CD4-positive, CD25-positive, alpha-beta regulatory T cell (primary cell): ENCODE results near the gene TUBE1. TPM values are rescaled to one million over a fixed set of nuclear protein-coding genes. Genes with fewer than 3 reads are reported as not detected.

Source experiments
- ATAC-seq, 2 donors: fragments of 150-1000 bp; cut with Tn5 transposase; one replicate each; pipeline ENCODE4 v1.10.0; 2021; ENCODE audit warnings: low read depth in 2 of 2, moderate number of reproducible peaks in 2 of 2, moderate library complexity in 1 of 2
- DNase-seq, 3 donors: peaks; one replicate each; pipeline versions ENCODE4 v3.0.0 to v3.0.0-alpha.2; 2012 to 2022; ENCODE audit warnings: mixed read lengths in 1 of 3
- H3K27ac ChIP-seq: one replicate; pipeline ENCODE4 v1.7.0; 2013; ENCODE audit warnings: mild to moderate bottlenecking, low read length; ENCODE audit not compliant: insufficient read depth, poor library complexity, severe bottlenecking
- H3K27me3 ChIP-seq: one replicate; pipeline ENCODE4 v1.7.0; 2013; ENCODE audit warnings: low read length; ENCODE audit not compliant: control insufficient read depth, insufficient read depth
- H3K36me3 ChIP-seq: one replicate; pipeline ENCODE4 v1.7.0; 2013; ENCODE audit warnings: mild to moderate bottlenecking, low read length, moderate library complexity; ENCODE audit not compliant: control insufficient read depth, insufficient read depth
- H3K4me1 ChIP-seq: 2 replicates; pipeline ENCODE4 v1.7.0; 2013; ENCODE audit warnings: mild to moderate bottlenecking, low read length; ENCODE audit not compliant: insufficient read depth, control insufficient read depth, poor library complexity, severe bottlenecking
- H3K4me3 ChIP-seq: one replicate; pipeline ENCODE4 v1.7.0; 2013; ENCODE audit warnings: low read depth, mild to moderate bottlenecking, low read length, moderate library complexity
- H3K9me3 ChIP-seq, 2 experiments: 1 replicate in 1 of 2; 2 replicates in 1 of 2; pipeline ENCODE4 v1.7.0; 2013; ENCODE audit warnings: low read length in 2 of 2, mild to moderate bottlenecking in 1 of 2, moderate library complexity in 1 of 2; ENCODE audit not compliant: control insufficient read depth in 2 of 2
- H3K27ac Mint-ChIP-seq, 3 donors: one replicate each; pipeline ENCODE4 v1.8.0; 2020 to 2022; ENCODE audit warnings: mild to moderate bottlenecking in 3 of 3, mixed read lengths in 3 of 3, moderate library complexity in 2 of 3
- H3K27me3 Mint-ChIP-seq: one replicate; pipeline ENCODE4 v1.8.0; 2022; ENCODE audit warnings: mild to moderate bottlenecking, mixed read lengths
- H3K36me3 Mint-ChIP-seq: one replicate; pipeline ENCODE4 v1.8.0; 2020; ENCODE audit warnings: mixed read lengths
- H3K4me1 Mint-ChIP-seq, 4 donors: one replicate each; pipeline ENCODE4 v1.8.0; 2020 to 2022; ENCODE audit warnings: mixed read lengths in 4 of 4, mild to moderate bottlenecking in 1 of 4
- H3K4me3 Mint-ChIP-seq, 4 donors: one replicate each; pipeline ENCODE4 v1.8.0; 2020 to 2022; ENCODE audit warnings: mild to moderate bottlenecking in 4 of 4, mixed read lengths in 4 of 4, moderate library complexity in 3 of 4
- H3K9me3 Mint-ChIP-seq, 7 donors: one replicate each; pipeline ENCODE4 v1.8.0; 2020 to 2022; ENCODE audit warnings: mixed read lengths in 7 of 7, mild to moderate bottlenecking in 3 of 7, moderate library complexity in 2 of 7
- polyA plus RNA-seq, 4 donors: library from polyadenylated mRNA; unstranded; fragments of 300-500 nt; fragmentation: Illumina TruSeq; gene quantifications; one replicate each; pipeline ENCODE4 v1.2.3, GENCODE V29; 2021
- total RNA-seq: library from RNA; stranded (reverse); gene quantifications from one replicate; pipeline ENCODE4 v1.2.3, GENCODE V29; 2022

TUBE1 gene
- total and polyA plus RNA-seq, 5 donors from 2014 or later, result 11.5 to 21.4 (median 13.1) TPM

DNA sequence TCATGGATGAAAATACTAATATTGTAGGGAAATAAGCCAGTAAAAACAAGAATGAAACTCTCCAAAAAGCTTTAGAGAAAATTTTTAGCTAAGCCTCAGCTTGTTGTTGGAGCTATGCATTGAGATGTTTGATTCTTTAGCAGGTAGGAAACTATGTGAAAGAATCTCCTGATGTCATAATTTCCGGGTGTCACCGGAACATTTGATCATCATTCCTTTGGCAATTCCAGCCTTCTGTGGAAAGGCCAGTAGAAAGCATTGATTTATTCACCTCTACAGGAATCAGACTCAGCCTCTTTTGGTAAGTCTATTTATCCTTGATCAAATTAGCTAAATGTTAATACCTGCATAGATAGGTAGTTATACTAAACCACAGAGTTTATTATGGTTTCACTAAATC, 9.6 kb upstream of the TUBE1 start:
- Mint-ChIP-seq H3K4me3 (no peak overlapping the region), H3K9me3 (peaks cover 0 to 4% (median 0%) of the 10 kb centered on the region in 7 donors), H3K36me3 (peaks cover 9% of the 10 kb centered on the region), H3K4me1 (no peaks in the 10 kb centered on the region), H3K27me3 (peaks cover 42% of the 10 kb centered on the region), H3K27ac (no peak overlapping the region)
- no peak overlapping the region for H3K27ac ChIP-seq
- no peaks in the 10 kb centered on the region for H3K9me3 ChIP-seq
- H3K27me3 ChIP-seq, result peaks cover 18% of the 10 kb centered on the region
- no peak for ATAC-seq
- H3K36me3 ChIP-seq, result no peaks in the 10 kb centered on the region
- no peaks in the 10 kb centered on the region for H3K4me1 ChIP-seq
- H3K4me3 ChIP-seq, result no peak overlapping the region
- no peak for DNase-seq

DNA sequence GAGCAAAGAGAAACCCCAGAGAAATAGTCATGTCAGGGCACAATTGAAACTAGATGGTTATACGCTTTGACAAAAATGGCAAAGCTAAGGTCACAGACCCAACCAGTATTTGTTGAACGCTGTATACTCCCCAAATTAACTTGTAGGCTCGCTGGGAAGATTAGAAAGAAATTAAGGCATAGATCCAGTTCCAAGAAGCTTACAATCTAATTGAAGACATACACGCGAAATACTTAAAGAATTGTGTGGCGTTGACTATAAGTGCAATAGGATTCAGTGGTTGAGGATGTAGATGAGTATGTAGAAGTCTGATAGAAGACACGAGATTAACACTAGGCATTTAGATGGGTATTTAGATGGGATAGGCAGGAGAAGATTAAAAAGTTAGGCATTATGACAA, 634 bp upstream of the TUBE1 start:
- DNase-seq (no peak), ATAC-seq (no peak)
- Mint-ChIP-seq H3K27ac (no peak overlapping the region), H3K4me3 (no peak overlapping the region), H3K36me3 (peaks cover 12% of the 10 kb centered on the region), H3K4me1 (peaks cover 0 to 14% (median 10%) of the 10 kb centered on the region in 4 donors), H3K27me3 (peaks cover 45% of the 10 kb centered on the region), H3K9me3 (no peaks in the 10 kb centered on the region)
- Histone ChIP-seq H3K36me3 (peaks cover 2% of the 10 kb centered on the region), H3K9me3 (no peaks in the 10 kb centered on the region), H3K27ac (peak overlapping the region; percentile 87), H3K4me3 (peak overlapping the region; percentile 97), H3K4me1 (peaks cover 16% of the 10 kb centered on the region), H3K27me3 (peaks cover 36% of the 10 kb centered on the region)

DNA sequence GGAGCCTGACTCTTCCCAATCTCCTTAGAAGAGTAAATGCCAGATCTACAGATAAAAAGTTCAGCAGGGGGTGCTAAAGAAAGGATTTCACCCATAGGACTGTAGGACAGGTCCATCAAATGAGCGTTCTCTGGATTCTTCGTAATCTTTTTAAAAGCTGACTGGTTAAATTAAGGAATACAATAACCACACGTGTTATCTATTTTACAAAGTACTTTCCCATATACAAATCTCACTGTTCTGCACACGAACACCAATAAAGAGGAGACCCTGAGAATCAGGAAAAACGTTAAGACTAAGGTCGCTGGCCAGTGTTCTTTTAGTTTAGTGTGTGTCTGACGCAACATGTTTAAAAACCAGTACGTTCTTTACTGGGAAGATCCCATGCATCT, 542 bp downstream of the TUBE1 start:
- peaks cover 12% of the 10 kb centered on the region for H3K36me3 Mint-ChIP-seq
- Histone ChIP-seq H3K9me3 (no peaks in the 10 kb centered on the region), H3K4me1 (peaks cover 16% of the 10 kb centered on the region), H3K27me3 (peaks cover 27% of the 10 kb centered on the region), H3K27ac (peak overlapping the region; percentile 87), H3K4me3 (peak overlapping the region; percentile 97), H3K36me3 (peaks cover 7% of the 10 kb centered on the region)
- no peak overlapping the region for H3K27ac Mint-ChIP-seq
- no peaks in the 10 kb centered on the region for H3K9me3 Mint-ChIP-seq
- ATAC-seq, result peak; percentile 1
- no peak for DNase-seq
- peaks cover 33% of the 10 kb centered on the region for H3K27me3 Mint-ChIP-seq
- no peak overlapping the region for H3K4me3 Mint-ChIP-seq
- peaks cover 0 to 16% (median 11%) of the 10 kb centered on the region in 4 donors for H3K4me1 Mint-ChIP-seq

DNA sequence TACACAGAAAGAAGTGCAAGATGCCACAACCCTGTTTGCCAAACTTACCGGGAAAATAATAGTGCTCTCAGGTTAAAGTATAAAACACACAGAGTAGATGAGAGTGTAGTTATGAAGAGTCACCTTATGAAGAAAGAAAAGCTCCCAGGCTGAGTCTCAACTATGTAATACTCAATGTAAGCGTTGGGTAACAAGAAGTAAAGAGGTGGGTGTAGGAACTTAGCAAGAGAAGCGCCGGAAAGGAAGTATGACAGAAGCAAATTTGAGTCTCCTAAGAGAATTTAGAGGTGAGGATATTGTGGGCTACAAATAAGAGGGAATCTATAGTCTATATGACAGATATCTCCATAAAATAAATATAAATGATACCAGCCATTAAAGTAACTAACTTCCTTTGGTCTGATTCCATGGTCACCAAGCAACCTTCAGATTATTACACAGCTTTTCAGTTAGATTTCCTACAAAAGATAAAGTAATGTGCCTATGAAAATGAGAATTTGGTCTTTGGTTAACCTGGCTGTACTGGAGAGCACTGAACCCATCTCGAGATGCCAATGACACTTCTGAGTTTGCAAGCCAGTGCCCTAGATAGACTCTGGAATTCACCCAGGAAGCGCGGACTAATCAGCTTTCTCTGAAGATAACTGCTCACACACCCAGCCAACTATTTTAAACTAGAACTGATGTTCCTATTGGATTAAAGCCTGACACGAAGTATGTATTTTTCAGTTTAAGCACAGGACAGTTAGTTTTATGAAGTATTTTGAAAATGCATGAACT, 1.8 kb downstream of the TUBE1 start:
- Mint-ChIP-seq H3K27ac (peak overlapping the region in 2 of 3 donors; percentile 1 to 4), H3K36me3 (peaks cover 16% of the 10 kb centered on the region)
- no peaks in the 10 kb centered on the region for H3K9me3 ChIP-seq

DNA sequence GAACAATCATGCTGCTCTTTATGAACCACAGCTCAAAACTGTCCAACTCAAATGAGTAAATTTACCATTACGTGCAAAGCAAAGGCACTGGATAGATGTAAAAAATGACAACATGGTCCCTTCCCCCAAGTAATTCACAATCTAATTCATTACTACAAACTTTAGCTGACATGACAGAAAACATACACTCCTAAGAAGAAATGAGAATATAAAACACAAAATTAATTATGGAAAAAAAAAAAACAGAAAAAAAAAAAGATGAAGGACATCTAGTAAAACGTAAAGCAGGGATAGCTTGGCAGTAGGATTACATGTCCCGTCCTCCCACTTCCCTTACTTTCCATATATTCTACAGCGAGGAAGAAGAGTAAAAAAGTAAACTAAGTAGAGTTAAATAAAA, 5.7 kb downstream of the TUBE1 start:
- DNase-seq (no peak), ATAC-seq (no peak)
- Histone ChIP-seq H3K9me3 (no peaks in the 10 kb centered on the region), H3K27me3 (no peaks in the 10 kb centered on the region), H3K4me1 (peaks cover 7% of the 10 kb centered on the region), H3K27ac (no peak overlapping the region), H3K4me3 (no peak overlapping the region), H3K36me3 (peaks cover 39% of the 10 kb centered on the region)
- Mint-ChIP-seq H3K4me1 (peaks cover 4 to 16% (median 11%) of the 10 kb centered on the region in 4 donors), H3K9me3 (no peaks in the 10 kb centered on the region), H3K4me3 (no peak overlapping the region), H3K36me3 (peaks cover 21% of the 10 kb centered on the region), H3K27me3 (no peaks in the 10 kb centered on the region), H3K27ac (no peak overlapping the region)

More for the DNA sequence above, 1.8 kb downstream of the TUBE1 start:
- peak overlapping the region; percentile 58 to 73 (median 68) for H3K4me3 Mint-ChIP-seq
- no peak for DNase-seq
- H3K36me3 ChIP-seq, result peaks cover 12% of the 10 kb centered on the region
- H3K27me3 Mint-ChIP-seq, result peaks cover 20% of the 10 kb centered on the region
- H3K27me3 ChIP-seq, result peaks cover 17% of the 10 kb centered on the region
- peaks cover 16% of the 10 kb centered on the region for H3K4me1 ChIP-seq
- no peaks in the 10 kb centered on the region for H3K9me3 Mint-ChIP-seq
- no peak overlapping the region for H3K27ac ChIP-seq
- no peak for ATAC-seq
- H3K4me1 Mint-ChIP-seq, result peaks cover 0 to 16% (median 12%) of the 10 kb centered on the region in 4 donors
- peak overlapping the region; percentile 97 for H3K4me3 ChIP-seq

DNA sequence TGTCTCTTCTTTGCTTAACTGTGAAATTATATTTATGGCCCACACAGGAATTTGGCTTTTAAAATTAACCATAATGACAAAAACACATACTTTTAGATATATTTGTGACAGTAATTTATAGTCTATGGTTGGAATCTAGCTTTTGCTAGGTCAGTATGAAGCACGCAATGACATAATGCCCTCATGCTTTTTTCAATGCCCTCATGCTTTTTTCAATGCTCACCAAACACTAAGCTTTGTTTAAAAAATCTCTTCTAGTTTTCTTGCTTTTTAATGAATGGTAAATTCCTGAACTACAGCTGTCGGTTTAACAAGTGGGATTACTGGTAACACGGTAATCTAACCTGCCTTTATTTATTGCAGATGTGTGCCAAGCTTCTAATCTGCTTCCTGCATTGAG, 20.7 kb downstream of the TUBE1 start:
- peaks cover 4% of the 10 kb centered on the region for H3K36me3 Mint-ChIP-seq
- no peak overlapping the region for H3K4me3 Mint-ChIP-seq
- ATAC-seq (no peak), DNase-seq (no peak)
- peaks cover 14% of the 10 kb centered on the region for H3K36me3 ChIP-seq
- H3K9me3 ChIP-seq, result no peaks in the 10 kb centered on the region
- no peaks in the 10 kb centered on the region for H3K27me3 ChIP-seq
- no peaks in the 10 kb centered on the region for H3K4me1 ChIP-seq
- no peak overlapping the region for H3K27ac Mint-ChIP-seq
- H3K4me1 Mint-ChIP-seq, result peaks cover 0 to 5% (median 3%) of the 10 kb centered on the region in 4 donors
- H3K27me3 Mint-ChIP-seq, result peaks cover 15% of the 10 kb centered on the region
- H3K9me3 Mint-ChIP-seq, result no peaks in the 10 kb centered on the region
- no peak overlapping the region for H3K4me3 ChIP-seq
- no peak overlapping the region for H3K27ac ChIP-seq

DNA sequence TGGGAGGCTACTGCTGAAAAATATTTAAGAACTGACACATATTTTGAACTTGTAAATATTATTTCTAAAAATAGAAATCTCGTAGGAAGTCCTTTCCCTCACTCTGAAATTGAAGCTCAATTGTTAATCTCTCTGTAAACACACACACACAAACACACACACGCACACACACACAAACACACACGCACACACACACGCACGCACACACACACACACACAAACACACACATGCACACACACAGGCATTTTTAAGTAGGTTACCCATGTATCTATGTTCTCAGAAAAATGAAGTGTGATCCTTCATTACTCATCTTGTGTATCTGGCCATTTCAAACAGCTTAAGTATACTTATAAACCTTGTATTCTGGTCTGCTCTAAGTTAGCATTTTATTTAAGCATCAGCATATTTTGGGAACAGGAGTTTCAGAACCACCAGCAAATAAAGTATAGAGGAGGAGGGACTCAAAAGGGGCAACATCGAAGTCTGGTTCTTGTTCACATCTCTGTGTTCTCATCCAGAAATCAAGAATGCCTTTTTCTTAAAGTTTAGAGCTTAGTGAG, 21.8 kb downstream of the TUBE1 start:
- Histone ChIP-seq H3K4me1 (no peaks in the 10 kb centered on the region), H3K27me3 (no peaks in the 10 kb centered on the region), H3K36me3 (peaks cover 7% of the 10 kb centered on the region), H3K27ac (no peak overlapping the region), H3K4me3 (no peak overlapping the region), H3K9me3 (no peaks in the 10 kb centered on the region)
- no peak for ATAC-seq
- Mint-ChIP-seq H3K36me3 (peaks cover 3% of the 10 kb centered on the region), H3K27ac (peak overlapping the region in 1 of 3 donors; percentile 32), H3K4me3 (no peak overlapping the region), H3K27me3 (peaks cover 15% of the 10 kb centered on the region), H3K4me1 (peaks cover 0 to 5% (median 3%) of the 10 kb centered on the region in 4 donors), H3K9me3 (no peaks in the 10 kb centered on the region)
- no peak for DNase-seq
